ENCODE data around the gene EFEMP1.

DNA sequence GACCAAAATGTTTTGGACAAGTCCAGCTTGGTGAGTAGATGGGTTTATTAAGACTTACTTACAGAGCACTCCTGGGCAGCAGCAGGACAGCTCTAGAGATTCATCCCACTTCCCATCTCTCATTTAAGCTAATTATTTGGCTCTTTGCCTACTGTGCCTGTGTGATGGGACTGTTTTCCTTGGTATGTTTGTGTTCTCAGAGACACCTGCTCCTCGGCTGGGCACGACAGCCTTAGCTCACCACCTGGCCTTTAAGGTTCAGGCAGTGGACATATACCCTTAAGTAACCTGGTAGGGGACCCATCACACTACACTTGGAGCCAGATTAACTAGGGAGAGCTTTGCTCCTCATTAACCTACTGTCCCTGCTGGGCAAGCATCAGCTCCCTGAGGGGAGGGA, 41.7 kb upstream of the EFEMP1 start:
- TF ChIP-seq ZNF274 (IDR thresholded peaks at IDR 0.05; ENCODE audit: low read depth, low read length) (no peak), SUZ12 (IDR thresholded peaks at IDR 0.05; ENCODE audit: extremely low read depth, insufficient read depth, insufficient read length) (no peak)
